OCI-LY1 (cell line): ENCODE data around the gene CORO2B.

Experiments used
- H2AFZ ChIP-seq: fragments of 200-600 bp; sonication (generic), shearing (Covaris generic); 2 replicates; pipeline ENCODE4 v1.6.0; 2014; ENCODE audit warnings: antibody characterized with exemption, mild to moderate bottlenecking, low read length
- H3F3A ChIP-seq: fragments of 200-600 bp; sonication (generic), shearing (Covaris generic); 2 replicates; pipeline ENCODE4 v1.6.0; 2014; ENCODE audit warnings: mild to moderate bottlenecking, antibody characterized with exemption, low read length, moderate library complexity; ENCODE audit not compliant: insufficient read depth
- H3K27ac ChIP-seq: fragments of 200-600 bp; sonication (generic); 2 replicates; pipeline ENCODE4 v1.5.1; 2014; ENCODE audit warnings: low read length, mixed run types, mild to moderate bottlenecking, low read depth; ENCODE audit not compliant: poor library complexity, severe bottlenecking
- H3K27me3 ChIP-seq: fragments of 200-600 bp; sonication (generic); 2 replicates; pipeline ENCODE4 v1.6.0; 2014; ENCODE audit warnings: antibody characterized with exemption, mild to moderate bottlenecking, low read length, moderate library complexity; ENCODE audit not compliant: insufficient read depth
- H3K36me3 ChIP-seq: fragments of 200-600 bp; sonication (generic); 2 replicates; pipeline ENCODE4 v1.6.1; 2014; ENCODE audit warnings: mild to moderate bottlenecking, antibody characterized with exemption, low read length, moderate library complexity, mixed read lengths; ENCODE audit not compliant: insufficient read depth
- H3K4me1 ChIP-seq: fragments of 200-600 bp; sonication (generic); 2 replicates; pipeline ENCODE4 v1.5.1; 2014; ENCODE audit warnings: mild to moderate bottlenecking, low read length, moderate library complexity; ENCODE audit not compliant: insufficient read depth, severe bottlenecking
- H3K4me2 ChIP-seq: fragments of 200-600 bp; sonication (generic), shearing (Covaris generic); 2 replicates; pipeline ENCODE4 v1.6.1; 2014; ENCODE audit warnings: low read length
- H3K4me3 ChIP-seq: fragments of 200-600 bp; sonication (generic); 2 replicates; pipeline ENCODE4 v1.5.1; 2014; ENCODE audit warnings: low read length, low read depth, mild to moderate bottlenecking, mixed read lengths; ENCODE audit not compliant: poor library complexity, severe bottlenecking
- H3K79me2 ChIP-seq: fragments of 200-600 bp; shearing (Covaris generic); 2 replicates; pipeline ENCODE4 v1.6.1; 2016; ENCODE audit warnings: mixed run types, low read length, mixed read lengths; ENCODE audit not compliant: insufficient read depth
- H3K9ac ChIP-seq: fragments of 200-600 bp; sonication (generic), shearing (Covaris generic); 2 replicates; pipeline ENCODE4 v1.6.1; 2014; ENCODE audit warnings: mild to moderate bottlenecking, low read length, mixed read lengths
- H3K9me2 ChIP-seq: fragments of 200-600 bp; sonication (generic), shearing (Covaris generic); 2 replicates; pipeline ENCODE4 v1.6.1; 2014; ENCODE audit warnings: low read depth, mild to moderate bottlenecking, low read length, mixed read lengths
- H3K9me3 ChIP-seq: fragments of 200-600 bp; shearing (Covaris generic); 2 replicates; pipeline ENCODE4 v1.6.1; 2014; ENCODE audit warnings: low read length, mixed read lengths
- H4K20me1 ChIP-seq: fragments of 200-600 bp; sonication (generic), shearing (Covaris generic); 2 replicates; pipeline ENCODE4 v1.6.0; 2016; ENCODE audit warnings: mild to moderate bottlenecking, low read length; ENCODE audit not compliant: insufficient read depth
- EZH2 ChIP-seq: fragments of 200-600 bp; sonication (generic), shearing (Covaris generic); IDR thresholded peaks from 2 replicates; pipeline ENCODE4 v1.8.0; 2017; ENCODE audit warnings: borderline replicate concordance, mixed run types, mild to moderate bottlenecking, antibody characterized with exemption, low read length, moderate library complexity, mixed read lengths
- TF ChIP-seq, protein P1 (sequence below): fragments of 200-600 bp; sonication (generic), shearing (Covaris generic); IDR thresholded peaks from 2 replicates; pipeline ENCODE4 v1.5.1; 2017; ENCODE audit warnings: mild to moderate bottlenecking, antibody characterized with exemption, low read length, moderate library complexity, mixed read lengths

CORO2B gene

DNA sequence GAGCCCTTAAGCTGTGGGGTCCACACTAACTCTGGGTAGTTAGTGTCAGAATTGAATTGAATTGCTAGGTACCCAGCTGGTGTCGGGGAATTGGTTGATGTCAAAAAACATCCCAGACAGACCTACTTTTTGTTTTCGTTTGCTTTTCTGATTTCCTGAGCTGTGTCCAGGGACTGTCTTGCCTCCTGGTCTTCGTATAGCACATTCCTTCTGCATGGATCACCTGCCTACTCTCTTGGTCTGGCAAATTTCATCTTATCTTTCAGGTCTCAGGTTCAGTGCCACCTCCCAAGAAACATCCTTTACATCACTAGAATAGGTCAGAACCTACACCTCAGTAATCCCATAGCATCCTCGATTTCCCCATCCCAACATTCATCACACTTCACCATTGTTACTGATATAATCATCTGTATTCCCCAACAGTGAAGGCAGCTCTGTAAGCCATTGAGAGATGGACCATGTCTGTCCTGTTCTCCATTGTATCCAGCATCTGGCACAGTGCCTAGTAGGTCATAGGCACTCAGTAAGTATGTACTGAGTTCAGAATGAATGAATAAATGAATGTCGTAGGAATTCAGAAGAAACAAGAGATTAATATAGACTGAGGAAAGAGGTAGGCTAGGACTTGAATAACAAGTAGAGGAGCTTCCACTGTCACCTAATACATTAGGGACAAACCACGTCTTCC lies 160.7 kb downstream of the CORO2B start:
- H3K9me2 ChIP-seq: no peaks in the 10 kb centered on the region
- no peaks in the 10 kb centered on the region for H4K20me1 ChIP-seq
- no peak overlapping the region for H3K4me3 ChIP-seq
- no peak overlapping the region for H3K27ac ChIP-seq
- no peak overlapping the region for H3K4me2 ChIP-seq
- peaks cover 3% of the 10 kb centered on the region; the same call in 1 of the 2 replicates for H3K27me3 ChIP-seq
- TF ChIP-seq, protein P1, sequence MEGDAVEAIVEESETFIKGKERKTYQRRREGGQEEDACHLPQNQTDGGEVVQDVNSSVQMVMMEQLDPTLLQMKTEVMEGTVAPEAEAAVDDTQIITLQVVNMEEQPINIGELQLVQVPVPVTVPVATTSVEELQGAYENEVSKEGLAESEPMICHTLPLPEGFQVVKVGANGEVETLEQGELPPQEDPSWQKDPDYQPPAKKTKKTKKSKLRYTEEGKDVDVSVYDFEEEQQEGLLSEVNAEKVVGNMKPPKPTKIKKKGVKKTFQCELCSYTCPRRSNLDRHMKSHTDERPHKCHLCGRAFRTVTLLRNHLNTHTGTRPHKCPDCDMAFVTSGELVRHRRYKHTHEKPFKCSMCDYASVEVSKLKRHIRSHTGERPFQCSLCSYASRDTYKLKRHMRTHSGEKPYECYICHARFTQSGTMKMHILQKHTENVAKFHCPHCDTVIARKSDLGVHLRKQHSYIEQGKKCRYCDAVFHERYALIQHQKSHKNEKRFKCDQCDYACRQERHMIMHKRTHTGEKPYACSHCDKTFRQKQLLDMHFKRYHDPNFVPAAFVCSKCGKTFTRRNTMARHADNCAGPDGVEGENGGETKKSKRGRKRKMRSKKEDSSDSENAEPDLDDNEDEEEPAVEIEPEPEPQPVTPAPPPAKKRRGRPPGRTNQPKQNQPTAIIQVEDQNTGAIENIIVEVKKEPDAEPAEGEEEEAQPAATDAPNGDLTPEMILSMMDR: no peak
- TF ChIP-seq EZH2: no peak
- H3K4me1 ChIP-seq: no peaks in the 10 kb centered on the region
- H3K9ac ChIP-seq: no peak overlapping the region
- H2AFZ ChIP-seq: no peak overlapping the region
- H3K36me3 ChIP-seq: no peaks in the 10 kb centered on the region
- H3F3A ChIP-seq: no peaks in the 10 kb centered on the region
- H3K9me3 ChIP-seq: no peaks in the 10 kb centered on the region
- no peaks in the 10 kb centered on the region for H3K79me2 ChIP-seq

DNA sequence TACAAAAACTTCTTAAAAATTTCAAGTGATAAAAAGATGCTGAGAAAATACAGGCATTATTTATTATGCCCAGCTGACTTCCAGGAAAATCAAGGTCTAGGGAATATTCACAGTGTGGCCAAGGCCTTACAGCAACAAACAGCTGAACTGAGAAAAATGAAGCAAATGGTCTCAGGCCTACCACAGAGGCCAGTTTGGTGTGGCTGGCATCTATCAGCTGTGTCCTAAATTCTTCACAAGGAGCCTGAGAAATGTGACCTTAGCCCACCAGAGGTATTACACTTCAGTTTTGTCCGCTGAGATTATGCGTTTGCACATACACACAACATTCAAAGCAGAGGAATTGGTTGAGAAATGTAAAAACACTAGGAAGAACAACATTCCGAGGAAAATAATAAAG lies 164.5 kb downstream of the CORO2B start:
- H3K4me3 ChIP-seq: no peak overlapping the region
- peaks cover 3% of the 10 kb centered on the region; the same call in 1 of the 2 replicates for H3K27me3 ChIP-seq
- H2AFZ ChIP-seq: no peak overlapping the region
- H3K79me2 ChIP-seq: no peaks in the 10 kb centered on the region
- TF ChIP-seq EZH2: no peak
- TF ChIP-seq, protein P1: no peak
- H4K20me1 ChIP-seq: no peaks in the 10 kb centered on the region
- no peak overlapping the region for H3K27ac ChIP-seq
- no peak overlapping the region for H3K9ac ChIP-seq
- H3K9me3 ChIP-seq: no peaks in the 10 kb centered on the region
- H3K9me2 ChIP-seq: no peaks in the 10 kb centered on the region
- H3K36me3 ChIP-seq: no peaks in the 10 kb centered on the region
- no peak overlapping the region for H3K4me2 ChIP-seq
- no peaks in the 10 kb centered on the region for H3F3A ChIP-seq
- H3K4me1 ChIP-seq: no peaks in the 10 kb centered on the region

DNA sequence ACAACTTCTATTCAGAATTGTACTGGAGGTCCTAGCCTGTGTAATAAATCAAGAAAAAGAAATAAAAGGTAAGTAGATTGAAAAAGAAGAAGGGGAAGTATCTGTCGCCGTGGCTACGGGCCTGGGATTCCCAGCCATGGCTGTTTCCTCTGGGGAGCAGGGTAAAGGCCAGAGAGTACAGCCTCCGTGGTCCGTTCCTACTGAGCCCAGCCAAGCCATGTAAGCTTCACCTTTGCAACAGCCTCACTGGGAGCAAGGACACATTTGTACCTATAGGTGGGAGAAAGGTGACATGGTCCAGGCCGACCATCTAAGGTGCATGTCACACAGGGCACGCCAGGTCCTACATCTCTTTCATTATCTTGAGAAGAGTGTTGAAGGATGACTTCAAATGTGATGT lies 170.6 kb downstream of the CORO2B start:
- Histone ChIP-seq H3K27me3 (no peaks in the 10 kb centered on the region; the same call in 1 of the 2 replicates), H3K79me2 (no peaks in the 10 kb centered on the region), H3F3A (no peaks in the 10 kb centered on the region), H3K9ac (no peak overlapping the region), H3K4me2 (no peak overlapping the region), H3K4me1 (no peaks in the 10 kb centered on the region), H3K36me3 (no peaks in the 10 kb centered on the region), H3K27ac (no peak overlapping the region), H3K4me3 (no peak overlapping the region), H4K20me1 (no peaks in the 10 kb centered on the region), H2AFZ (no peak overlapping the region), H3K9me3 (0 out of 2 replicates have a peak, but pooled peaks cover 4% of the 10 kb centered on the region), H3K9me2 (no peaks in the 10 kb centered on the region)
- TF ChIP-seq EZH2: no peak
- TF ChIP-seq, protein P1: no peak
